ENCODE data around the gene SF1. TPM values are rescaled to one million over a fixed set of nuclear protein-coding genes. Genes with fewer than 3 reads are reported as not detected.

The SF1 gene
- total and polyA plus RNA-seq, 9 of the 15 experiments (the other 6 are each of a cell fraction or from before 2014, with no cell fraction given), result 13.1 to 334 (median 111) TPM

- no peak for TF ChIP-seq ZNF407 (IDR thresholded peaks at IDR 0.05; ENCODE audit: low read depth)
- no peak for TF ChIP-seq AFF1 (IDR thresholded peaks at IDR 0.05; ENCODE audit: low read depth in 1 of 2, partially characterized antibody in 2 of 2)
- 0 out of 2 replicates have a peak, but pooled peaks have one; percentile 28 for TF ChIP-seq ARID2 (IDR thresholded peaks at IDR 0.05)
- TF ChIP-seq TSHZ1 (CRISPR knock-in tag; IDR thresholded peaks at IDR 0.05), result no peak
- no peak for TF ChIP-seq FOXK1 (CRISPR knock-in tag; IDR thresholded peaks at IDR 0.05; ENCODE audit: borderline replicate concordance)
- TF ChIP-seq FOXA3 (CRISPR knock-in tag; conservative IDR thresholded peaks at IDR 0.05 in 1 of 2, IDR thresholded peaks at IDR 0.05 in 1 of 2), result no peak
- TF ChIP-seq IRF1 (CRISPR knock-in tag; IDR thresholded peaks at IDR 0.05; ENCODE audit: borderline replicate concordance), result no peak
These were observed 34.5 kb downstream of the SF1 start, which contains the start of gene RASGRP2 (continued) for GRCh38 chr11:64743591-64744543.

Measured in K562 (cell line).